GM19023 (cell line): Measurements from ENCODE around the gene DAP3.

Experiments
- ATAC-seq: cut with Tn5 transposase; IDR thresholded peaks from one replicate; pipeline ENCODE4 v1.9.1; 2021; ENCODE audit warnings: mild to moderate bottlenecking, moderate library complexity; ENCODE audit not compliant: unreplicated experiment

DAP3 gene

DNA sequence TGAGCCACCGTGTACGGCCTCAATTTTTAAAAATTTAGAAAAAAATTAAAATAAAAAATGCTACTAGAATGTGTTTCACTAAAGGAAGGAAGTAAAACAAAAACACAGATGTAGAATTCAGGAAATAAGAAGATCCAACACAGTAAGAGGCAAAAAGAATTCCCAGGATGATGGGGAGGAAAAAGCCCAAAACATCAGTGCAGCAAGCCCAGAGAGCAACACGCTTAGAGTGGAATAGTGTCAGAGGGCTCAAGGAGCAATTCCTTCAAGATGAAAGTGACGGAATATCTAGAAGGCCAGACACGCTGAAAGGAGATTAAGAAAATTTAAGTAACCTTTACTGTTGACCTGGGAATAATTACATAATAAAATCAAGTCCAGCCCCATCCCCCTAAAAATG, 80.4 kb downstream of the DAP3 start:
- ATAC-seq, result no peak

DNA sequence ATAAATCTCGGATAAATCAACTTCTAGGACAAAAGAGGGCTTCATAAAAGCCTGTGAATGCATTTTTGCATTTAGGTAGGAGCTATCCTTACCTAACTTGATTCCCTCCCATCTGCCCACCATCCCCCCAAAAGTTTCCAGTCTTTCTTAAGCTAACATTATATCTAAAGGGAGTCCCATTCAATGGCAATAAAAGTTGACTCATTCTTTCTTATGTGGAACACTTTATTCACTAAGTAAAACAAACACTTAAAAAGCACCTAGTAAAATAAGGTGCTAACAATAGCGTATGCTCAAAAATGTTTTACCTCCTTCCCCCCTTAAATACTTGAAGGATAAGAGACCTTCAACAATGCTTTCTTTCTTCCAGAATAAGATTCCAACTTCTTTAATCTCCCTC, 84.3 kb downstream of the DAP3 start:
- ATAC-seq, result no peak

DNA sequence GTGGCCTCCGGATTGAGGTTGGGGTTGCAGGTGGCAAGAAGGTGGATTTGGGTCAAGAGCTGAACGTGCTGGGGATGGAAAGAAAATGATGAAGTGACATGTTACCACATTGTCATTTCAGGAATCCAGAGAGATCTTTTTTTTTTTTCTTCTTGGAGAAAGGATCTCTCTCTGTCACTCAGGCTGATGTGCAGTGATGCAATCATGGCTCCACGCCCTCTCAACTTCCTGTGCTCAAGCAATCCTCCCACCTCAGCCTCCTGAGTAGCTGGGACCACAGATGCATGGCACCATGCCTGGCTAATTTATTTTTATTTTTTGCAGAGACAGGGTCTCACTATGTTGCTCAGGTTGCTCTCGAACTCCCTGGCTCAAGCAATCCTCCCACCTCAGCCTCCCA, 87.5 kb downstream of the DAP3 start:
- ATAC-seq, result no peak

DNA sequence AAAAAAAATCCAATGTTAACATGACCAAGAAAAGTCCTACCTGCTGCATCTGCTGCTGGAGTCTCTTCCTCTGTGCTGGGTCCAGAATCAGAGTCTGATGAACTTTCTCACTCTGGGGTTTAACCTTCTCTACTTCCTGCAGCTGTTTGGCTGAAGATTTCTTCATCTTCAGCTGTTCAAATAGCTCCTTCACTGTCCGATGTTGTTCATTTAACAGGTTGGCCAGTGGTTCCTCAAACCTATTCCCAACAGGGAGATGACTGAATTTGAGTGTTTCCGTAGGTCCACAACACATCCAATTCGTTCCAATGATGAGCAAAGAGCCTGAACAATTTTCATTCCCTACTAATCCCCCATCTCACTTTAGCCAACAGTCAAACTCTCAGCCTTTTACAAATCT, 88.7 kb downstream of the DAP3 start:
- no peak for ATAC-seq
